Effector CD8-positive, alpha-beta T cell (primary cell): ENCODE results near the gene CPT1C.

Source experiments
- DNase-seq: peaks from one replicate; lab custom pipeline; 2025; lab: John Stamatoyannopoulos, UW

CPT1C gene

GRCh38 chr19:49755956-49756355, 65.0 kb downstream of the CPT1C start:
- no peak for DNase-seq

- DNase-seq = no peak
These were observed 67.4 kb downstream of the CPT1C start for GRCh38 chr19:49758292-49758691.

- DNase-seq = no peak
These were observed 70.3 kb downstream of the CPT1C start for GRCh38 chr19:49761249-49761624.

- DNase-seq = no peak
These were observed 70.9 kb downstream of the CPT1C start for GRCh38 chr19:49761625-49762311.

- DNase-seq = no peak
These were observed 72.3 kb downstream of the CPT1C start, which contains the start of gene TSKS for GRCh38 chr19:49763230-49763629. TSS of gene TSKS (minus strand) at chr19:49763306. CDS start at chr19:49763247, 59 bp downstream.
